NCI-H446 treated with DMSO at 0.1 percent for 48 hours (cell line): ENCODE results near the gene ACP4.
"Not testable (repeated sequence)": the region's sequence is repeated elsewhere in the genome, so short reads cannot be mapped to it uniquely, and the experiment has no call there.

Experiments
- DNase-seq: peaks from one replicate; lab custom pipeline; 2025; lab: John Stamatoyannopoulos, UW

Gene ACP4

GRCh38 chr19:50790396-50790795, at the start of gene ACP4:
ACP4 (plus strand) TSS chr19:50790415; CDS start chr19:50790415, 0 bp downstream.
- no peak for DNase-seq

- no peak for DNase-seq
Measured at GRCh38 chr19:50741179-50741933, 48.9 kb upstream of the ACP4 start.

DNA sequence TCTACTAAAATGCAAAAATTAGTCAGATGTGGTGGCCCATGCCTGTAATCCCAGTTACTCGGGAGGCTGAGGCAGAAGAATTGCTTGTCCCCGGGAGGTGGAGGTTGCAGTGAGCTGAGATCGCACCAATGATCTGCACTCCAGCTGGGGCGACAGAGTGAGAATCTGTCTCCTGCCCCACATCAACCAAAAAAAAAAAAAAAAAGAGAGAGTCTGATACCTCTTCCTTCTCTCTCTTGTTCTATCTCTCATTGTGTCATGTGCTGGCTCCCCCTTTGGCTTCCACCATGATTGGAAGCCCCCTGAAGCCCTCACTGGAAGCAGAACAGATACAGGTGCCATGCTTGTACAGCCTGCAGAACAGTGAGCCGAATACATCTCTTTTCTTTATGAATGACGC, 46.7 kb upstream of the ACP4 start:
- no peak for DNase-seq

GRCh38 chr19:50745221-50745620, 45.0 kb upstream of the ACP4 start:
- no peak for DNase-seq

GRCh38 chr19:50747141-50747540, 43.1 kb upstream of the ACP4 start:
- DNase-seq: not testable (repeated sequence)

GRCh38 chr19:50749490-50749889, 40.7 kb upstream of the ACP4 start:
- no peak for DNase-seq

DNA sequence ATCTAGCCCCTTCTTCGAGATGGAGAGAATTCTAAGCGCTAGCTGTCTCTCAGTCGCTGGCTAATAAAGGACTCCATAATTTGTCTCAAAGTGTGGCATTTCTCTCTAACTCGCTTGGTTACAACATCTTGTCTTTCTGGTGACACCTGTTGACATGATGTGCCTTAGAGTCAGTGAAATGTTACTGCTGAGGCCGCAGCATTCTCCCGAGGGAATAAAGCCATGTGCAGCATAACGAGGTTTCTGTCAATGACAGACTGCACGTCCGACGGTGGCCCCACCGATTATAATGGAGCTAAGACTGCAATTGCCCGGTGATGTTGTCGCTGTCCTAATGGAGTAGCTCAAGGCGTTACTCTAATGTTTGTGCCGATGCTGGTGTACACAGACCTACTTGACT, 40.2 kb upstream of the ACP4 start:
- DNase-seq: no peak

DNA sequence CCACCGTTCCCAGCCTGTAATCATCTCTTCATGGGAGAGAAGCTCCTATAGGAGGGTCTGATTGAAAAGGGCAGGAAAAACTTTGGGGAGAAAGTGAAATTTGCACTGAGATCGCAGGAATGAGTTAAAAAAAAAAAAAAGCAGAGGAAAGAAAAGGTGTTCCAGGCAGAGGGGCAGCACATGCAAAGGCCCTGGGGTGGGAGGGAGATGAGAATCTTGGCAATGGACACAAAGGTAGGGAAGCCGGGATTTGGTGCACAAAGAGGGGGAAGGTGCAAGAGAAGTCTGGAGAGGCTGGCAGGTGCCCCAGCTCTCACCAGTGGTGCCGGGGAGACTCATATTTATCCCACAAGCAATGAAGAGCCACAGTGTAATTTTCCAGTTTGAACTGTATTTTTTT, 36.3 kb upstream of the ACP4 start:
- no peak for DNase-seq

GRCh38 chr19:50756244-50756643, 34.0 kb upstream of the ACP4 start:
- DNase-seq: not testable (repeated sequence)

GRCh38 chr19:50757624-50758023, 32.6 kb upstream of the ACP4 start:
- DNase-seq: not testable (repeated sequence)

- not testable (repeated sequence) for DNase-seq
Measured at GRCh38 chr19:50759076-50759475, 31.1 kb upstream of the ACP4 start.

- peak; percentile 15 for DNase-seq
Measured at GRCh38 chr19:50759886-50760285, 30.3 kb upstream of the ACP4 start.

DNA sequence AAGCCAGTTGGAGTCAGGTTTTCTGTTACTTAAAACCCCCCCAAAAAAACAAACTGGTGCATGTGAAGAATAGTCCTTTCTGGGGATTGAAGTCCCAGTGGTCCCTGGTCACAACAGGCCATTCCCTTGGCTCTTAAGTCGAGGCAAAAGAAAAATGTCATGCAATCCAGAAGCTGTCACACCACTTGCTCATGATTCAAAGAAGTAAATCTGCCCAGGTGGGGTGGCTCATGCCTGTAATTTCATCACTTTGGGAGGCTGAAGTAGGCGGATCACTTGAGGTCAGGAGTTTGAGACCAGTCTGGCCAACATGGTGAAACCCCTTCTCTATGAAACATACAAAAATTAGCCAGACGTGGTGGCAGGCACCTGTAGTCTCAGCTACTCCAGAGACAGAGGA, 28.7 kb upstream of the ACP4 start:
- not testable (repeated sequence) for DNase-seq

DNA sequence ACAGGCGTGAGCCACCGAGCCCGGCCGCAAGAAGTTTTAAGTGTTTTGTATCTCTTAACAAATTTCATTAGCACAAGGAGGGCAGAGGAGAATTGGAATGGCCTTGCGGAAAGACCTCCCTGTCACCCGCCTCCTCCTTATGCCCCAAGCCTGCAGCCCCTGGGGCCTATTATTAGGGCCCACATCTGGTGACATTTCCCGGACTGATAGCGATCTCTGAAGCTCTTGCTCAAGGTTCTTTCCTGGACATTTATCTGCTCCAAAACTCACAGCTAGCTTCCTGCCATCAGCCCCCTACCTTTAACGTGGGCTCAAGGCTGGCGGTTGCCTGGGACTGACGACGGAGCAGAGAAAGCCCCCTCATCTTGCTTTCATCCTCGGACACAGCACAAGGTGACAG, 26.7 kb upstream of the ACP4 start:
- DNase-seq: not testable (repeated sequence)

- no peak for DNase-seq
Measured at GRCh38 chr19:50764409-50764808, 25.8 kb upstream of the ACP4 start.

- not testable (repeated sequence) for DNase-seq
Measured at GRCh38 chr19:50766746-50767145, 23.5 kb upstream of the ACP4 start.

GRCh38 chr19:50767263-50767662, 23.0 kb upstream of the ACP4 start:
- DNase-seq: not testable (repeated sequence)

GRCh38 chr19:50768277-50768676, 21.9 kb upstream of the ACP4 start:
- no peak for DNase-seq

GRCh38 chr19:50770164-50770563, 20.1 kb upstream of the ACP4 start, which contains the start of gene GPR32:
GPR32 (plus strand) TSS chr19:50770464; CDS start chr19:50770601, 137 bp downstream.
- DNase-seq: not testable (repeated sequence)

DNA sequence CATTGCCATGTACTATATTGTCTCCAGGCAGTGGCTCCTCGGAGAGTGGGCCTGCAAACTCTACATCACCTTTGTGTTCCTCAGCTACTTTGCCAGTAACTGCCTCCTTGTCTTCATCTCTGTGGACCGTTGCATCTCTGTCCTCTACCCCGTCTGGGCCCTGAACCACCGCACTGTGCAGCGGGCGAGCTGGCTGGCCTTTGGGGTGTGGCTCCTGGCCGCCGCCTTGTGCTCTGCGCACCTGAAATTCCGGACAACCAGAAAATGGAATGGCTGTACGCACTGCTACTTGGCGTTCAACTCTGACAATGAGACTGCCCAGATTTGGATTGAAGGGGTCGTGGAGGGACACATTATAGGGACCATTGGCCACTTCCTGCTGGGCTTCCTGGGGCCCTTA, 19.3 kb upstream of the ACP4 start:
- DNase-seq: no peak

GRCh38 chr19:50772476-50772875, 17.7 kb upstream of the ACP4 start:
- no peak for DNase-seq

DNA sequence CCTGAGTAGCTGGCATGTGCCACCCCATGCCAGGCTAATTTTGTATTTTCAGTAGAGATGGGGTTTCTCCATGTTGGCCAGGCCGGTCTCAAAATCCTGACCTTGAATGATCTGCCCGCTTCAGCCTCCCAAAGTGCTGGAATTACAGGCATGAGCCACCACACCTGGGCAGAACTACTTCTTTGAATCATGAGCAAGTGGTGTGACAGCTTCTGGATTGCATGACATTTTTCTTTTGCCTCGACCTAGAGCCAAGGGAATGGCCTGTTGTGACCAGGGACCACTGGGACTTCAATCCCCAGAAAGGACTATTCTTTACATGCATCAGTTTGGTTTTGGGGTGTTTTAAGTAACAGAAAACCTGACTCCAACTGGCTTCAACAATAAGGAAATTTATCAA, 17.3 kb upstream of the ACP4 start:
- DNase-seq: not testable (repeated sequence)

- DNase-seq: not testable (repeated sequence)
Measured at GRCh38 chr19:50773454-50773853, 16.8 kb upstream of the ACP4 start.

DNA sequence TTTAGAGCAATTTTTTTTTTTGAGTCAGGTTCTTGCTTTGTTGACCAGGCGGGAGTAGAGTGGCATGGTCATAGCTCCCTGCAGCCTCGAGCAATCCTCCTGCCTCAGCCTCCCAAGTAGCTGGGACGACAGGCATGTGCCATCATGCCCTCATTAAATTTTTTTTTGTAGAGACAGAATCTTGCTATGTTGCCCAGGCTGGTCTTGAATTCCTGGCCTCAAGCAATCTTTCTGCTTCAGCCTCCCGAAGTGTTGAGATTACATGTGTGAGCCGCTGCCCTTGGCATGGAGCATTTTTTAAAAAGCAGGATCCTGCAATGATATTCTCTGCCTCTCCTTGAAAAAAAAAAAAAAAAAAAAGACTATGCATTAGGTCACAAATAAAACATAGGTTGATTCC, 14.1 kb upstream of the ACP4 start:
- no peak for DNase-seq
